Hematopoietic multipotent progenitor cell treated with erythropoietin and hydrocortisone succinate and interleukin-3 and kit ligand, for 8 days (in vitro differentiated cells): ENCODE data around the gene WDR90.

Experiments used
- DNase-seq: peaks from one replicate; pipeline ENCODE4 v3.0.0-alpha.2; 2015

Gene WDR90

DNA sequence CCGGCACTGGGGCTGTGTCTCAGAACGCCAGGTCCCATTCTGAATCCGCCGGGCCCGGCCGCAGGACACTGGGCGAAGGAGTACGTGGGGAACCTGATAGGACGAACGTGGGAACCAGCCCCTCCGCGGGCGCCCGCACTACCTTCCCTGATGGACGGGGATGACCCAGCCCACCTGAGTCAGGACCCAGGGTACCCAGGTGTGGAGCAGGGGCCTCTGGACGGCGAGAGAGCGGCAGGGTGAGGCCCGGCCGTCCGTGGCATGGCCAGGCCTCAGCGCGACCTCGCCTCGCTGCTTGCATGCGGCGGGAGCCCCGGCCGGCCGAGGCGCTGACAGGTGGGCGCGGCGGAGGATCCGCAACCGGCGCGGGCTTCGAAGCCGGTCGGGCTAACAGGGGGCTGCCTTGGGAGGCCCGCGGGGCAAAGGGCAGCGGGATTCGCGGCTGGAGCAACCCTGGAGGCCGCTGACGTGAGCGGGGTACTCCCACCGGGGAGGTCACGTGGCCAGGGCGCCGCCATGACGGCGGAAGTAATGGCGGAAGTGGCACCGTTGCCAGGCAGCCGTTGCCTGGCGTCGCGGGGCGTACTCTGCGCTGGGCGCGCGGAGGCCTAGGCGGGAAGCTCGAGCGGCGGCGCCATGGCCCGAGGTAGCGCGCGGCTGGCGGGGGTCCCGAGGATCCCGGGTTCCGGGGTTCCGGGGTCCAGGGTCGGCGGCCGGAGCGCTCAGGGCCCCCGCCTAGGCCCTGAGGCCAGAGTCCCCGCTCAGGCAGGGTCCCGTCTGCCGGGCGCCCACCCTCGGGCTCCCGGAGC lies at the start of gene WDR90:
WDR90 (plus strand) TSS at position 585 of the 809 bp plus-strand sequence; CDS start at position 637, 52 bp downstream.
- DNase-seq, result peak; percentile 95

DNA sequence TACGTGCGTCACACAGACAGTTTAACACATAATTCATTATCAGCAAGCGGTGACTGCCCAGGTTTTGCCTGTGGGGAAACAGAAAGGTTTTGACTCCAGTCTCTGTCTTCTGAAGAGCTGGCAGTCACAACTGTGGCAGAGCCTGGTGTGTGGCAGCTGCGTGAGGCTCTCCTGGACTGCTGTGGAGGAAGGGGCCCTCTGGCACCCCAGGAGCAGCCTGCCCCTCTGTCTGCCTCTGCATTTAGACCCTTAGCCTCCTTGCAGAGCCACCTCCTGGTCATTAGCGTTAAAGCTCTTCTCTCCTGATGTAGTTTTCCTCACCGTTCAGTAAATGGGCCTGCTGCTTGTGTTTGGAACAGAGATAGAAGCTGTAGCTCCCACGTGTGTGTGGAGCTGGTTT lies 48.4 kb upstream of the WDR90 start:
- DNase-seq, result peak; percentile 52

DNA sequence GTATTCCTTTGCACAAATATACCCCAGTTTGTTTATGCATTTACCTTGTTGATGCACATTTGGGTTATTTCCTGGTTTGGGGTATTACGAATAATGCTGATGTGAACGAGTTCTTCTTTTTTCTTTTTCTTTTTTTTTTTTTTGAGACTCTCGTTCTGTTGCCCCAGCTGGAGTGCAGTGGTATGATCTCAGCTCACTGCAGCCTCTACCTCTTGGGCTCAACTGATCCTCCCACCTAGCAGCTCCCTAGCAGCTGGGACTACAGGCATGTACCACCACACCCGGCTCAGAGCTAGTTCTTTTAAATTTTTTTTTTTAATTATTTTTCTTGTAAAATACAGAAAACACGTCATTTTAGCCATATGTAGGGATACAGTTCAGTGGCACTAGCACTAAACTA lies 45.2 kb upstream of the WDR90 start:
- no peak for DNase-seq

DNA sequence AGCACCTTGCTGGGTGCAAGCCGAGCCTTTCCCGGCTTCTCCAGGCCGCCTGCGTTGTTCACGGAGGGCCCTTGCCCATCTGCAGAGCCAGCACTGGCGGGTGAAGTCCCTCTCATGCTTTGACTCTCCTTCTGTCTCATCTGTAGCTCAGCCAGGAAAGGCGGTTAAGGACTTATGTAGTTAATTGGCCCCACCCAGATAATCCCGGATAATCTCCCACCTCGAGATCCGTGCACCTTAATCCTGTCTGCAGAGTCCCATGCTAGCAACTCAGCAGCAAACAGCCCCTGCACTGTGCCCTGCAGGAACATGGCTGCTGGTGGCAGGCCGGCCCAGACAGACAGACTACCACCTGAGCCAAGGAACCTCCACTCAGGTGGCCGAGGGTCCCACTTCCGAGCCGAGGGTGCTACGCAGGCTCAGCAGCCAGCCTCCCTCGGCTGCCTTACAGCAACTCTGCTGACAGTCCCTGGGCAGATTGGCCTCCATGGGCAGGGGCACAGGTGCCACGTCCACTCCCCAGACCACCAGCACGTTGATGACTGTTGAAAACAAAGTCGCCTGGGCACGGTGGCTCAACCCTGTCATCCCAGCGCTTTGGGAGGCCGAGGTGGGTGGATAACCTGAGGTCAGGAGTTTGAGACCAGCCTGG lies 42.4 kb upstream of the WDR90 start:
- DNase-seq, result no peak

GRCh38 chr16:608019-608418 lies 41.1 kb upstream of the WDR90 start:
- DNase-seq, result no peak

GRCh38 chr16:609316-609715 lies 39.8 kb upstream of the WDR90 start:
- DNase-seq, result no peak

- DNase-seq, result no peak
These were observed 39.2 kb upstream of the WDR90 start for GRCh38 chr16:609984-610383.

DNA sequence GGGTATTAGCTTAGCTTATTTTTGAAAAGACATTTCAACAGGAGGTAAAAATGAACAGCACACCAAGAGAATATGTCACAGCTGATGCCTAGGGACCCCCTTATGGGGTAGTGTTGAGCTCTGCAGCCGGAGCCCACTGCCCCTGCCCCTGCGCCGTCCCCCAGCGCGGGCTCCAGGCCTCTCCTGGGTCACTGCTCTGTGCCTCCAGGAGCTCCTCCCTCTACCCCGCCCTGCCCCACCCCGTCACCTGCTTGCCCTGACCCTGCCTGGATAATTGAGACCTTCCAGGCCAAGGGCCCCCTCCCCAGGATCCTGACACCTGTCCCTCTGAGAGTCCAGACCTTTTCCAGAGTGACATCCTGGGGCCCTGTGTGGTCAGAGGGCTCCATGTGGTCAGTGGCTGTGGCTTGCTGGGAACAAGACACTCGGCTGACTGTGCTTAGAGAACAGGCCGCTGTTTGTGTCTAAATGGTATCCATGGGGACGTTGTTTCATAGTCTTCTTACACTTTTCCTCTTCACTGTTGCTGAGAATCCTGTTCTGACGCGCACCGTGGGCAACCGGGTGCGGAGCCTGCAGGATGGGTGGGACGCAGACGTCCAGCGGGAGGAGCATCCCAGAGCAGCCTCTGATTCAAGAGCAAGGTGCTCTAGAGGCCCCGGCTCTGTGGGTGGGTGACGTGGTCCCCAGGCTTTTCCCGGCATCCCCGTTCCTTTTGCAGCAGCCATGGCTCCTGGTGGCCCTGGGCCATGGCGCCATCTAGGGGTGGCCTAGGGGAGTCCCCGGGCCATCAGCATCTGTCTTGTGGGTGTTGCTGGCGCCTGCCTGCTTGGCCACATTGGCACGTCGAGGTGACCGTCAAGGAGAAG lies 38.4 kb upstream of the WDR90 start:
- DNase-seq, result peak; percentile 55

- no peak for DNase-seq
These were observed 34.0 kb upstream of the WDR90 start for GRCh38 chr16:615122-615521.

DNA sequence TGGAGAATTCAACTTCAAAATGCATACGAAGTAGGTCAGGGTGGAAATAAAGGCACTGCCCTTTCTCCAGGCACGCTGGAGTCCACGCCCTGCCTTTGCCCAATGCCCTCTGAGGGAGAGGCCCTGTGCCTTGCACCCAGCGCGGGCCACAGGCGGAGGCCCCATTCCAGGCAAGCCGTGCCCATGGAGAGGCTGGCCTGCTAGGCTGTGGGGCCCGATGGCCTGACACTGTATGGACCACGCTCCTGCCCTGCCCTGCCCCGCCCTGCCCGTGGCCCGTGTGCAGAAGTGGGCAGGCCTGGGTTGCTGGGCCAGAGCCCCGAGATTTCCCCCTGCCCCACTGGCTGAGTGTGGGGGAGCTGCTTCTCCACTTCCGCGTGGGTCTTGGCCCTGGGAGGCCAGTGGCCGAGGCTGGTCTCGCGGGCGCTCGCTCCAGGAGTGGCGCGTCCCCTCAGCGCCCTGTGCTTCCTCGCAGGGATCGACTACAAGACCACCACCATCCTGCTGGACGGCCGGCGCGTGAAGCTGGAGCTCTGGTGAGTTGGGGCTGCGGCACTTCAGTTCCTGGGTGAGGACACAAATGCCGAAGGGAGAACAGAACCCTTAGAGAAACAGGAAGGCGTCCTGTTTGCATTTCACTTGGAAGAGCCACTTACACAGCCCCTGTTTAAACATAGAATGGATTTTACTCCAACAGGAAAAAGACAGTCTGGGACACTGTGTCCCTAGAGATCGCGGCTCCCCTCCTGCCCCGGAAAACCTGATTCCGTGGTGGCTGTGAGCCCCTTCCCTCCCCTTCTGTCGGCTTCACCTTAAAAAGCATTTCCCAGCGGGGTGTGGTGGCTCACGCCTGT lies 32.2 kb upstream of the WDR90 start:
- no peak for DNase-seq

GRCh38 chr16:617855-618254 lies 31.3 kb upstream of the WDR90 start:
- DNase-seq, result no peak

DNA sequence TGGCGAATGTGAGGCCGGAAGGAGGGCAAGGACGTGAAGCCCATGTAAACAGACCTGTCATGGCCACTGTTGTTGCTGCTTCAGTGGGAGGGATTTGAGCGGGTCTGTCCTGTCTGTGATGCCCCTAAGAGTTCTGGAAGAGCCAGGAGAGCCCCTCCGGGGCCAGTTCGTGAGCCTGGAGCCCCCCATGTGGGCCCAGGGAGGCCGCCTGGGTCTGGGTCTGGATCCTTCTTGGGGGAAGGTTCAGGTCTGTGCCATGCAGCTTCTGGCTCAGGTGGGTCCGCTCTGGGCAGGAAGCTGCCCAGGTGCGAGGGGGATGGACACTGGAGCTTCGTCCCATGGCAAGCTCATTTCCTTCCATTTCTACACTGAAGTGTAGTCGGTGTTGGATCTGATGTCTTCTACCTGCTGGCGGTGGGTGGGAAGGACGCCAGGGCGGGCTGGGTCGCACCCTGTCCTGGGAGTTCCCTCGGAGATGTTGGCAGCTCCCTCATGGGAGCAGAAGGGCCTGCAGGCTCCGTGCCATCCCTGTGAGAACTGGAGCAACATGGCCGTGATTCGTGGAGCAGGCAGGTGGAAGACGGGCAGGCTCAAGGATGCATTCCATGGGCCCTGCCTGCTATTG lies 29.6 kb upstream of the WDR90 start:
- no peak for DNase-seq

DNA sequence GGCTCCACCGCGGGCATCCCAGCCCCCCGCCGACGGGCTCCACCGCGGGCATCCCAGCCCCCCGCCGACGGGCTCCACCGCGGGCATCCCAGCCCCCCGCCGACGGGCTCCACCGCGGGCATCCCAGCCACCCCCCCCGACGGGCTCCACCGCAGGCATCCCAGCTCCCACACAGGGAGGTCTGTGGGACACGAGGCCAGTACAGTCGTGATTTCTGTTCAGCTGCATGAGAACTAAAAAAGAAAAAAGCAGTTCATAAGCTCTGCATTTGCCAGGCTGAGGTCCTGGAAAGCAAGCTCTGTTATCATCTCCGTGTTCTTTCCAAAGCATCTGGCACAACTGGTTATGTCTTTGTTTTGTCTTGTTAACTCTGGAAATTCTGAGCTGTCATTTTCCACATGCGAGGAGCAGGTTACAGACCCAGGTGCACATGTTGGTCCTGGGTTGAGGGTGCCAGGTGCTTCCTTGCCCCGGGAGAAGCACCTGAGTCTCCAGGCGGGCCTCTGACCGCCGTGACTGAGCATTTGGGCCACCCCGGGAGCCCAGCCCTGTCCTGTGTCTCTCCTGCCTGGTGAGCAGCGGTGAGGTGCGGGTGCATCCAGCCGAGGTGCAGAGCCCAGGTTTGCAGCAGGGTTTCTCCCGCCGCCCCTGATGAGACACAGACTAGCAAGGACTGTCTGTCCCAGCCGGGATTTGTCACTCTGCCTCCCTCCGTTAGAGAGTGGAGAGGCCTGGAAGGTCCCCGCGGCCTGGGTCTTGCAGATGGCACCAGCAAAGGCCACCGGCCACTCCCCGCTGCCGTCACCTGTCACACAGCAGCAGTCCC lies 28.3 kb upstream of the WDR90 start:
- DNase-seq, result no peak

DNA sequence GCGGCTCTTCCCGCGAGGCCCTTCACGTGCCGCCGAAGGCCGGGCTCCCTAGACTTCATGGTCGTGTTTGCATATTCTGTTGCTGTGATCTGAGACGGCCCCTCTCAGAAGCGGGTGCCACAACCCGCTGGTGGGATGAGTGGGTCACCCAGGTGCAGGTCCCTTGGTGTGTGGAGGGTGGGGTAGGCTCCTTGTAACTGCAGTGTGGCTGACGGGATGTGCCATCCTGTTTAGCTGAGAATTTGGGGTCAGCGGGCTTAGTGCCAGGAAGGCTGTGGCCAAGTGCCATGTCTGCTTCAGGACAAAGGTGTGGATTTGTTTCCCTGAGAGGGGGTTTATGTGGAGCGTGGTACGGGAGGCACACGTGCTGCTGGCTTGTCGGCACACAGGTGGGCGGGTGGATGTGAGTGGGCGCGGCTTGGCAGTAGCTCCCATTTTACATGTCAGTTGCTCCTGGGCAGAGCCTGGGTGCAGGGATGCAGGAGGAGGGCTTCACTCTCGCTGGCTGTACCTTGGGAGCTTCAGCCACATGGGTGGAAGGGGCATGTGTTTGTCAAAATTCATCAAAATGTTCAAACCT lies 27.5 kb upstream of the WDR90 start:
- DNase-seq, result no peak

DNA sequence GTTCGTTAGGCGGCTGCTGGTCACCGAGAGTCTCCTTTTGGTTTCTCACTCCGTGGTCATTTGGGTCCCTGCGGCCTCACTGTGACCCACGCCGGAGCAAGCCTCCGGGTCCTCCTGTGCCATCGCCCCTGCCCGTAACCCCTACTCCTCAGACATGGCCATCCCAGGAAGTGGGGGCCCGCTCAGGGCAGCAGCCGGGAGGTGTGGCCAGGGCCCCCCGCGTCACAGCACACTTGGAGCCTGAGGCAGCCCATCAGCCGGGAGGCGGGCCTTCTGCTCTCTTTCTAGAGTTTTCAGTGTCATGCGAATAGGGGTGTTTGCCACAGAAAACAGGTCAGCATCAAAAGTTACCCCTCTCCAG lies 26.3 kb upstream of the WDR90 start:
- no peak for DNase-seq

- no peak for DNase-seq
These were observed 24.6 kb upstream of the WDR90 start for GRCh38 chr16:624526-625070.

GRCh38 chr16:625117-625976 lies 23.8 kb upstream of the WDR90 start:
- no peak for DNase-seq

DNA sequence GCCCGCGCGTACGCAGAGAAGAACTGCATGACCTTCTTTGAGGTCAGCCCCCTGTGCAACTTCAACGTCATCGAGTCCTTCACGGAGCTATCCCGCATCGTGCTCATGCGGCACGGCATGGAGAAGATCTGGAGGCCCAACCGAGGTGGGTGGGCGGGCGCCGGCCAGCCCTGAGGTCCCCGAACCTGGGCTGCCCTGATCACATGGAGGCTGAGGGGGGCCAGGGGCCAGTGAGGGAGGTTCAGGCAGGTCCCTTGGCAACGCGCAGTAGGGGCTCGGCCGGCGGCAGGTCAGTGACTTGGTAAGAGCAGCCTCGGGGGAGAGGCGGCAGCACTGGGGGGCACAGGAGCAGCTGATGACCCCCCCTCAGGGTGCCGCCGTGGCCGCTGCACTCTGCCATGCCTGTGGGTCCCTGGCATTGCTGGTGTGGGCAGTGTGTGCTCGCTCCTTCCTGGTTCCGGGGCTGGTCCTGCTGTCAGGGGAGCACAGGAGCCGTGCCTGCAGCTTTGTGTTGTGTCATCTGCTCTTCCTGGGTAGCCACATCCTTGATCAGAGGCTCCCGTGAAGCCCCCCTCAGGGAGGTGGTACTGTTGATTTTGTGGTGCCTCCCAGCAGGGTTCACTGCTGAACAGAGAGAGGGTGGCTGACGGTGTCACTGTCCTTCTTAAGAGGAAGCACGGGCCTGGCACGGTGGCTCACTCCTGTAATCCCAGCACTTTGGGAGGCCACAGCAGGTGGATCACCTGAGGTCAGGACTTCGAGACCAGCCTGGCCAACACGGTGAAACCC lies 23.0 kb upstream of the WDR90 start:
- DNase-seq, result no peak
